A549 (cell line): ENCODE measurements around the gene ELP5.

Experiments used
- CEBPB ChIP-seq, 2 experiments: fragments of >200 bp in 1 of 2; sonication (Bioruptor Twin) in 1 of 2; formaldehyde crosslinking in 1 of 2; IDR thresholded peaks; 2 replicates each; pipeline ENCODE4 v1.6.1; 2012 to 2016
- CTCF ChIP-seq: fragments of >200 bp; sonication (Bioruptor Twin); formaldehyde crosslinking; IDR thresholded peaks from 3 replicates; pipeline ENCODE4 v1.5.1; 2016
- EHMT2 ChIP-seq: fragments of 200-600 bp; sonication (generic); IDR thresholded peaks from 2 replicates; pipeline ENCODE4 v1.6.1; 2016; ENCODE audit warnings: antibody characterized with exemption, low read depth, mild to moderate bottlenecking, moderate library complexity
- EP300 ChIP-seq, 2 experiments: fragments of >200 bp; sonication (Bioruptor Twin); formaldehyde crosslinking; IDR thresholded peaks; 2 replicates in 1 of 2; 3 replicates in 1 of 2; pipeline ENCODE4 v1.6.1; 2016 to 2017
- HDAC2 ChIP-seq: fragments of 200-600 bp; sonication (generic); IDR thresholded peaks from 2 replicates; pipeline ENCODE4 v1.6.1; 2016
- JUN ChIP-seq, 2 experiments: fragments of >200 bp; sonication (Bioruptor Twin); formaldehyde crosslinking; IDR thresholded peaks; 2 replicates in 1 of 2; 3 replicates in 1 of 2; pipeline ENCODE4 v1.6.1; 2016 to 2017
- RAD21 ChIP-seq, 2 experiments: fragments of >200 bp in 1 of 2; sonication (Bioruptor Twin) in 1 of 2; formaldehyde crosslinking in 1 of 2; IDR thresholded peaks in 1 of 2; conservative IDR thresholded peaks in 1 of 2; 2 replicates in 1 of 2; 3 replicates in 1 of 2; pipeline ENCODE4 v1.6.1; 2012 to 2018; ENCODE audit warnings: inconsistent platforms in 1 of 2
- RARB ChIP-seq: fragments of 250-450 bp; sonication (Bioruptor Pico); IDR thresholded peaks from 2 replicates; pipeline ENCODE4 v1.8.0; 2021; ENCODE audit warnings: mild to moderate bottlenecking, moderate library complexity
- SMC3 ChIP-seq: fragments of >200 bp; sonication (Bioruptor Twin); formaldehyde crosslinking; IDR thresholded peaks from 3 replicates; pipeline ENCODE4 v1.6.1; 2018; ENCODE audit warnings: inconsistent platforms
- TP53 ChIP-seq: fragments of 250-450 bp; sonication (Bioruptor Pico); IDR thresholded peaks from 2 replicates; pipeline ENCODE4 v1.5.0; 2021; ENCODE audit warnings: mild to moderate bottlenecking, moderate library complexity
- USF2 ChIP-seq: fragments of 450-650 bp; IDR thresholded peaks from 2 replicates; pipeline ENCODE4 v1.6.1; 2014; ENCODE audit warnings: antibody characterized with exemption

GRCh38 chr17:7235693-7236665 is 16.0 kb upstream of the ELP5 start:
- TF ChIP-seq RAD21 (conservative IDR thresholded peaks at IDR 0.05 in 1 of 2, IDR thresholded peaks at IDR 0.05 in 1 of 2) (no peak), RARB (no peak), CTCF (no peak), HDAC2 (no peak), JUN (IDR thresholded peaks at IDR 0.05) (no peak; a peak in 1 of 5 replicates), EP300 (IDR thresholded peaks at IDR 0.05) (no peak), USF2 (no peak), TP53 (CRISPR knock-in tag) (no peak), SMC3 (no peak), CEBPB (IDR thresholded peaks at IDR 0.05) (no peak), EHMT2 (no peak)
